Loucy (cell line): ENCODE data around the gene CABLES1.

ENCODE experiments used
- EZH2phosphoT487 ChIP-seq: fragments of 200-600 bp; IDR thresholded peaks from 2 replicates; pipeline ENCODE4 v1.6.1; 2018; ENCODE audit warnings: antibody characterized with exemption, mild to moderate bottlenecking, moderate library complexity, borderline replicate concordance
- TF ChIP-seq, protein P1 (sequence below): fragments of 200-600 bp; sonication (generic); conservative IDR thresholded peaks from 2 replicates; pipeline ENCODE4 v1.5.1; 2014; ENCODE audit warnings: mild to moderate bottlenecking, antibody characterized with exemption, low read length

GRCh38 chr18:23280844-23281243 is 145.6 kb downstream of the CABLES1 start:
- TF ChIP-seq, protein P1, sequence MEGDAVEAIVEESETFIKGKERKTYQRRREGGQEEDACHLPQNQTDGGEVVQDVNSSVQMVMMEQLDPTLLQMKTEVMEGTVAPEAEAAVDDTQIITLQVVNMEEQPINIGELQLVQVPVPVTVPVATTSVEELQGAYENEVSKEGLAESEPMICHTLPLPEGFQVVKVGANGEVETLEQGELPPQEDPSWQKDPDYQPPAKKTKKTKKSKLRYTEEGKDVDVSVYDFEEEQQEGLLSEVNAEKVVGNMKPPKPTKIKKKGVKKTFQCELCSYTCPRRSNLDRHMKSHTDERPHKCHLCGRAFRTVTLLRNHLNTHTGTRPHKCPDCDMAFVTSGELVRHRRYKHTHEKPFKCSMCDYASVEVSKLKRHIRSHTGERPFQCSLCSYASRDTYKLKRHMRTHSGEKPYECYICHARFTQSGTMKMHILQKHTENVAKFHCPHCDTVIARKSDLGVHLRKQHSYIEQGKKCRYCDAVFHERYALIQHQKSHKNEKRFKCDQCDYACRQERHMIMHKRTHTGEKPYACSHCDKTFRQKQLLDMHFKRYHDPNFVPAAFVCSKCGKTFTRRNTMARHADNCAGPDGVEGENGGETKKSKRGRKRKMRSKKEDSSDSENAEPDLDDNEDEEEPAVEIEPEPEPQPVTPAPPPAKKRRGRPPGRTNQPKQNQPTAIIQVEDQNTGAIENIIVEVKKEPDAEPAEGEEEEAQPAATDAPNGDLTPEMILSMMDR, result no peak
- TF ChIP-seq EZH2phosphoT487, result no peak
